HTERT RPE-1 (cell line): Measurements from ENCODE around the gene WNT2B.

Source experiments
- in situ Hi-C: fragments of 300-500 bp; cut with MboI; formaldehyde crosslinking; loops from 4 replicates; pipeline ENCODE4 v1.14.3; 2020; ENCODE audit warnings: low sequenced_read_pairs

WNT2B gene

DNA sequence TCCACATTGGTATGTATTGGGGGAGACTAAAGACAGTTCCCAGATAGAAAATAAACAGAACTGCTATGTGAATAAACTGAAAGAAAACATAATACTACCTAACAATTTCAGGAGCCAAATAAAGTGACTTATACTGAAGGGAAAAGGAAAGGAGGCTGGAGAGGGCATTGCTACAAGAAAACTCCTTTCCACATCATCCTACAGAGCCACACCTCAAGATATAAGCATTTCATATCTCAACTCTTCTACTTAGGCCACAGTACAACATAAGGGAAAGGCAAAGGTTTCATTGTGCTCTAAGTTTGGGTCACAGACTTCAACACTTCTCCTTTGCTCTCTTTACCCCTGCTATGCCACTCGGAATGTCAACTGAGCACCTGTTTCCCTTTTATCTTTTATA is 55.3 kb downstream of the WNT2B start:
- in situ Hi-C loops: no loop called here

DNA sequence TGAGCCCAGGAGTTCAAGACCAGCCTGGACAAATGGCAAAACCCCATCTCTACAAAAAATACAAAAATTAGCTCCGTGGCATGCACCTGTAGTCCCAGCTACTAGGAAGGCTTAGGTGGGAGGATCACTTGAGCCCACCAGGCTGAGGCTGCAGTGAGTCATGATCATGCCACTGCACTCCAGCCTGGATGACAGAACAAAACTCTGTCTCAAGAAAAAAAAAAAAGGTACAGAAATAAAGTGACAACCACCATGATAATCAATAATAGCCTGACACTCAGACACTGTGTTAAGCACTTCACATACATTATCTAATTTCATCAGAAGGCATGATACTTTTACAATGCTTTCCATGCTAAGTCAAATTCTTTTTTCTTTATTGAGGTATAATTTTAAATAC is 57.0 kb downstream of the WNT2B start:
- in situ Hi-C loops: no loop called here

DNA sequence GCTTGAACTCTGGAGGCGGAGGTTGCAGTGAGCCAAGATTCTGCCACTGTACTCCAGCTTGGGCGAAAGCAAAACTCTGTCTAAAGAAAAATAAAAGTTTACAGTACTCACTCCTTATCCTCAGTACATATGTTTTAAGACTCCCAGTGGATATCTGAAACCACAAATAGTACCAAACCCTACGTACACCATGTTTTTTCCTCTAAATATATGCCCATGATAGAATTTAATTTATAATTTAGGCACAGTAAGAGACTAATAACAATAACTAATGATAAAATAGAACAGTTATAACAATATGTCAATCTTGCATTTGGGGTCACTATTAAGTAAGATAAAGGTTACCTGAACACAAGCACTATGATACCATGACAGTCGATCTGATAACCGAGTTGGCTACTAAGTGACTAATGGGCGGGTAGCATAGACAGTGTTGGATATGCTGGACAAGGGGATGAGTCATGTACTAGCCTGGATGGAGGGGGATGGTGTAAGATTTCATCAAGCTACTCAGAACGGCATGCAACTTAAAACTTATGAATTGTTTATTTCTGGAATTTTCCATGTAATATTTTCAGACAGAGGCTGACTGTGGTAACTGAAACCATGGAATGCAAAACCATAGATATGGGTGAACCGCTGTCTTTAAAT is 66.5 kb downstream of the WNT2B start:
- in situ Hi-C loops: no loop called here

DNA sequence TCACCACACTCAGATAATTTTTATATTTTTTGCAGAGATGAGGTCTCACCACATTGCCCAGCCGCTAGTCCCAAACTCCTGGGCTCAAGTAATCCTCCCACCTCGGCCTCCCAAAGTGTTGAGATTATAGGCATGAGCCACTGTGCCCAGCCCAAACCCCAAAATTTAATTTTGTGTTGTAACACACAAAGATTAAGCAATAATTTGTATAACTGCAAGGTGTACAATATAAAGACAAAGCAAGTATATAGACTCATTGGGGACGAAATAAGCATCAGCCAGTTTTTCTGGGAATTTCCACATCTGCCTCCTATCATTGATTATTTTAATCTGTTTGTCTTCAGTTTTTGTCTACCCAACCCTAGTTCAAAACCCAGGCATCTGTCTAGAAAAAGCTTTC is 67.5 kb downstream of the WNT2B start:
- in situ Hi-C loops: no loop called here
